COR-L47 (cell line): ENCODE results near the gene RBPJ.

Experiments
- DNase-seq: peaks from one replicate; lab custom pipeline; 2025; lab: John Stamatoyannopoulos, UW

RBPJ gene

DNA sequence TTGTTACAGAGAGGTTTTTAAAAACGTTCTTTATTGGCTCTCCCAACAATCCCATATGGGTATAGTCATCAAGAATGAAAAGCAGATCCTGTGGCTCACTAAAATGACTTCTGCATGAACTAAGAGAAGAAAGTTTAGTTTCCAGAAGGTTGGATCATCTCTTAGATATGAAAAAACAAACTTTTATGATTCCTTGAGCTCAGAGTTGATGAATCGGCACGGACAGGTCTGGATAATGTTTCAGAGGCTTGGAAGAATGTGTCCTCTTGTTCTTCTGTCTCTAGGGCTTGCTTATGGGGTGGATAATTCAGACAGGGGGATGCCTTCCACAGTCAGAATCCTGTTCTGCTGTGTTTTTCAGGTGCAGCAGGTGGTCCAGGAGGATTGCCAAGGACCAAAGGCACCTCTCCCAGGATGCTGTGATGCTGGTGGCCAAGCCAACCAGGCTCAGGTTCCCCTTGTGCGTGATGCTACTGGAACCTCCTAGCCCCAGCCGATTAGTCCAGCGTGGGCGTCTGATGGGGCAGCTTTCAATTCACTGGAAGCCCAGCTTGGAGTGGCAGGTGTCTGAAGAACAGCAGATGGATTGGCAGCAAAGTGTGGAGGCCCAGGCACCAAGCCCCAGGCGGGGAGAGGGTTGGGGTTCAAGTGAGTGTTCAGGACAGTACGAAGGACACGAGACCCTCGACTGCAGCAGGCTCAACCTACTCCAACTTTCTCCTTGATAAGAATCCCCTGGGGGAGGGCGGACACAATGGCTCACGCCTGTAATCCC, 139.1 kb downstream of the RBPJ start:
- no peak for DNase-seq

- DNase-seq = no peak
These were observed 142.1 kb downstream of the RBPJ start for GRCh38 chr4:26462874-26463273.

DNA sequence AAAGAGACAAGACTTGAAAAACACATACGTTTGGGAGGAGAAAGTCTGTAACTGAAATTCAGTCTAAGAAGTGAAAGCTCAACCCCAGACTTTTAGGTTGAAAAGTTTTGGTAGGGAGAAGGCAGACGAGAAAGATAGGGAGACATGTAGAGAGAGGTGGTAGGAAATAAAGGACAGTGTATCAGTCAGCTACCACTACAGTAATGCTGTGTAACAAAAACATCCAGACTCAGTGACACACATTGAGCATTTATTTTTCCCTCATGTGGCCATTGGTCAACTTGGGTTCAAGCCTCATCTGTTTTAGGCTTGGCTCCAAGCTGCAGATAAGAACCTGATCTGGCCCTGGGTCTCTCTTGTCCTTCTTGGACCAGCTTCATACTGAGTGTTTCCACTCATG, 142.6 kb downstream of the RBPJ start:
- DNase-seq = no peak

DNA sequence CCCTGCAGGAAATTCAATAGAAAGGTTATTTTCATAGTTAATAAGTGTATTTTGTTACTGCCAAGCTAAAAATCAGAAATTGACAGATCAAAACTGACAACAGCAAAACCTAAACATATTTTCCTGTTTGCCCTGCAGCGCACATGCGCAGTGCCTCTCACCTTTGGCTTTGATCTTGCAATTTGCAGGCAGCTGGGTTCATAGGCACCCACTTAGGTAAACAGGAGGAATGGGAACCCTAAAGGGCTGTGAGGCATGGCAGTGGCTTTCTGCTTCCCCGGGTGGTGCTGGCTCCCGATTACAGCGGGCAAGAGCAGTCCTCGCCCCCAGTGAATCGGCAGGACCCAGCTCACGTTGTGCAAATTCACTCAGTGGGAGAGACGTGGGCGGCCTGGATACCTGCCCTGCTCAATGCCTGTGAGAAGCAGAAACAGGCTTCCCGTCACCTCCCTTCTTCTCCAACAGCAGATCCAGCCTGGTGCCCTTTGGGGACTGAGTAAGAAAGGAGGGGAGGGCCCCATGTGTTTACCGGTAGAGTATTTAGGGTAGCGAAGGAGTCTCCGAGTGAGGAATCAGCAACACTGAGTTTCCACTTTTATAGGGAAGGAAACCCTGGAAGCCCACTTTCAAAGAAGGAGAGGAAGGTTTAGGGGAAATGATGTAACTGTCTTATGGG, 143.7 kb downstream of the RBPJ start:
- DNase-seq = no peak

GRCh38 chr4:26466578-26467270, 145.9 kb downstream of the RBPJ start:
- no peak for DNase-seq

DNA sequence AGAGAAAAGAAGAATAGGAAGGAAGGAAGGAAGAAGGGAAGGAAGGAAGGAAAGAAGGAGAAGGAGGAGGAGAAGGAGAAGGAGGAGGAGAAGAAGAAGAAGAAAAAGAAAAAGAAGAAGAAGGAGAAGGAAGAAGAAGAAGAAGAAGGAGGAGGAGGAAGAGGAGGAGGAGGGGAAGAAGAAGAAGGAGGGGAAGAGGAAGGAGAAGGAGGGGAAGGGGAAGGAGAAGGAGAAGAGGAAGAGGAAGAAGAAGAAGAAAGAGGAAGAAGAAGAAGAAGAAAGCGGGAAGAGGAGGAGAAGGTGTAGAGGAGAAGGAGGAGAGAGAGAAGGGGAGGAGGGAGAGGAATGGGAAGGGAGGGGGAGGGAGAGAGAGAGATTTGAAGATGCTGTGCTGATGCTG, 146.9 kb downstream of the RBPJ start:
- no peak for DNase-seq

DNA sequence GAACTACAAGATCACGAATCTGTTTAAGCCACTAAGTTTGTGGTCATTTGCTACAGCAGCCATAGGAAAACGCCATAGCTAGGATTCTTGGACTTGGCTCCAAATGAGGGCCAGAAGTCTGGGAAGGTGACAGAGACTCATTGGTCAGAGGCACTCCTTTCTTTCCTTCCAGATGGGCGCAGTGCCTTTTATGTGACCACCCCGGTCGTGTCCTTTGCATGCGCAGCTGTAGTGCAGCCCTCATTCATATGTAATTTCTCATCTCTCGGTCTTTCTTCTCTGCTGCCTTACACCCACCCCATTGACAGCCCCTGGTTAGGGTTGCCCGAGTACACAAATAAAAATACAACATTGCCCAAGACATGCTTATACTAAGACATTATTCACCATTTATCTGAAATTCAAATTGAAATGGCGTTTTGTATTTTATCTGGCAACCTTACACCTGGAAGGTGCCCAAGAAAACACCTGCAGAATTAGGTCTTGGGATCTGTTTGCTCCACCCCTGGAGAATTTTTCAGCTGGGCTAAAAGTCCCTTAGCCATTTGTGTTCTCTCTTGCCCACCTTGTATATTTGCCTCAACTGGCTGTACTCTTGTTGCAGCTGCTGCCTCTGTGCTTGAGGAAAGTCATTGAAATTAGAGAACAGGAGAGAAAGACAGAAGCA, 147.6 kb downstream of the RBPJ start:
- DNase-seq = no peak

GRCh38 chr4:26468977-26469376, 148.2 kb downstream of the RBPJ start:
- DNase-seq = no peak

DNA sequence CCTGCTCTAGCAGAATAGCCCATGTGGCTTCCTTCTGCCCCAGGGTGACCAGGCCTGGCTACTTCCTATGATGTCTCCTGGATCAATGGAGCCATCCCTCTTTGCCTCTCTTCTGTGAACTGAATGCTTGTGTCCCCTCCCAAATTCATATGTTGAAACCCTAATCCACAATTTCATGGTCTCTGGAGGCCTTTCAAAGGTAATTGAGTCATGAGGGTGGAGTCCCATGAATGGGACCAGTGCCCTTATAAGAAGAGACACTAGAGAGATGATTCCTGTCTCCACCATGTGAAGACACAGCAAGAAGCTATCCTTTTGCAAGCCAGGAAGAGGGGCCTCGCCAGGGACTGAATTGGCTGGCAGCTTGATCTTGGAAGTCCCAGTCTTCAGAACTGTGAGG, 151.1 kb downstream of the RBPJ start:
- no peak for DNase-seq

GRCh38 chr4:26473893-26474292, 153.1 kb downstream of the RBPJ start:
- DNase-seq = no peak

GRCh38 chr4:26474551-26474950, 153.7 kb downstream of the RBPJ start:
- no peak for DNase-seq

- no peak for DNase-seq
These were observed 154.9 kb downstream of the RBPJ start for GRCh38 chr4:26475716-26476115.

DNA sequence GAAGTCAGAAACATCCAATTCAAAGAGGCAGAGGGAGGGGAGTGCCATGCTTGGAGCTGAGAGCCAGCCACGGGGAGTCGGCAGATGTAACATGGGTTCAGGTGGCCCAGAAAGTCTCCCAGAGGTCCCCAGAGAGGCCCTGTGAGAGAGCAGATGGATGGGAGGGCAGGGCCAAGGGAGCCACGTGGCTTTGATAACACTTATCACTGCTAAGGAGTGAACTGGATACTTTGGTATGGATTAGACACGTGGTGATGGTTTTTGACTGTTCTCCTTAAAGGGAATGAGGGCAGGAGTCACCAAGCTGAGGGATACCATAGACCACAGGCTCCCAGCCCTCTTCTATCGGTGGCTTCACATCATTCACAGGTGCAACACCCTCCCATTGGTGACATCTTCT, 155.7 kb downstream of the RBPJ start:
- DNase-seq = no peak

DNA sequence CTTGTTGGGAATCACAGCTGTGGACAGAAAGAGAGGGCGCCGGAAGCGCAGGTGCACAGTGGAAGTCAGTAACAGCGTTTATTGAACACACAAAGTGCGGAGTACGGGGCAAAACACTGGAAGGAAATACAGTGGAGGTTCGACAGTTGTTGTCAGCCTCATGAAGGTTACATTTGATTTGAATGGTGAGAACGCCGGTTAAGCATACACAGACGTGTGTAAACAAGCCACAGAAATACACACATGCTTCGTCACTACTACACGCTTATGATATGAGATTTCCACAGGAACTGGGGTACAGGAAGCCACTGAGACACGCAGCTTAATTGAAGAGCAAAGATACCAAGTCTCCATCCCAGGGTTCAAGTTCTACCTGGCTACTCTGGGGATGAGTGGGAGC, 157.5 kb downstream of the RBPJ start:
- no peak for DNase-seq

DNA sequence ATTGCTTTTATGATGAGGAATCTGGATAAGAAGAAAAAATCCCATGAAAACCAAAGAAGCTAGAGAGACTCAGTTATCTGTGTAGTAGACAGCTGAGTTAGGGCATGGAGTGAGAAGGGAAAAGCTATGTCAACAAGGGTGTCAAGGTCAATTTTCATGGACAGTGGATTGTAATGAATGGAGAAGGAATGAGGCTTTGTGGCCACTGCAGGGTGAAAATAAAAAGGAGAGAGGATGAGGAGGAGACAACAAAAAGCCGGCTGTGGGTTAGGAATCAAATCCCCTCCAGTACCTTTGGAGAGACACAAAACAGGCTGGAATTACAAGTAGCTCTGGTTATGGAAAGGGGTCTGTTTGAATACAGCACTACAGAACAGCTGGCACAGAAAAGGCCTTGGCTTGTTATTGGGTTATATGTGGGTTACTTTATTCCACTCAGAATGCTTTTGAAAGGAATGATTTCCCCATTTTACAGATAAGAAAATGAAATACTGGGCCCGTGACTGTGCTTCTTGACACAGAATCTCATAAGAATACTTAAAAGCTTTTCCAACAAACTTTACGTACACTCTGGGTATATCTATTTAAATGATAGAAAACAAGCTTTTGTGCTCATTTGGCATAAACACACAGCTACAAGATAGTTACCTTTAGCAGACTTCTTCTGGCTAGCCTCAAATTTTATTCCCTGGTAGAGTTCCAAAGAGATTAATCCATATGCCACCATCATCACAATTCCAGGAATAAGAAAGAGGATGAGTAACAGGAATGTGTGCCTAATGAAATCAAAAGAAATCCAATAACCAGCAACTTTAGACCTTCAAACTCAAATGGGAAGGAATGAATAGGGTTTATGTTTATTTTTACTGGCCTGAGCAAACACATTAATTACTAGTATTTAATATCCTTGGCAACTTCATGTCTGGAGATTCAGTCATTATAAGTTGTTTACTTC, 162.0 kb downstream of the RBPJ start:
- DNase-seq = no peak

DNA sequence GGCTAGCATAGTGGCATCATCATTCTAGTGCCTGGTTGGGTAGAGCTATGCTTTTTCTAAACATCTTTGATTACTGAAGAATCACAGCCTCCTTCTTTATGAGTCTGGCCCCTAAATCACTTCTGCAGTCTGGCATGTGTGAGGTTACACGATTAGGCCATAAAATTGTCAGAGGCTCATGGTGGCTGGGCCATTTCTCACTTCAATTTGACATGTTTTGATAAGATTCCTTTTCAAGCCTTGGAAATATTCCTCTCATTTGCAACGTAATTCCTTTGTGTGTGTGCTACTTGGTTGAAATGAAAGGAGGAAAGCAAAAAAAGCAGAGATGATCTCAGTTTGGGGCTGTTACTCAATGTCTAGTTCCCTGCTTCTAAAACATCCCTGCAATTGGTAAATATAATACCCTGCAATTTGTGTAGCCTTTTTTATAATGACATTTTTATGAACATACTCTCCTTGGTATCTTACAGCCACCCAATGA, 163.3 kb downstream of the RBPJ start:
- DNase-seq = no peak

- DNase-seq = no peak
These were observed 163.7 kb downstream of the RBPJ start for GRCh38 chr4:26484516-26484915.
